Measurements from ENCODE around the gene AP3D1. TPM values are rescaled to one million over a fixed set of nuclear protein-coding genes. Genes with fewer than 3 reads are reported as not detected.

The AP3D1 gene
- total RNA-seq, 1 experiment from 2014 or later: 75.5 TPM

DNA sequence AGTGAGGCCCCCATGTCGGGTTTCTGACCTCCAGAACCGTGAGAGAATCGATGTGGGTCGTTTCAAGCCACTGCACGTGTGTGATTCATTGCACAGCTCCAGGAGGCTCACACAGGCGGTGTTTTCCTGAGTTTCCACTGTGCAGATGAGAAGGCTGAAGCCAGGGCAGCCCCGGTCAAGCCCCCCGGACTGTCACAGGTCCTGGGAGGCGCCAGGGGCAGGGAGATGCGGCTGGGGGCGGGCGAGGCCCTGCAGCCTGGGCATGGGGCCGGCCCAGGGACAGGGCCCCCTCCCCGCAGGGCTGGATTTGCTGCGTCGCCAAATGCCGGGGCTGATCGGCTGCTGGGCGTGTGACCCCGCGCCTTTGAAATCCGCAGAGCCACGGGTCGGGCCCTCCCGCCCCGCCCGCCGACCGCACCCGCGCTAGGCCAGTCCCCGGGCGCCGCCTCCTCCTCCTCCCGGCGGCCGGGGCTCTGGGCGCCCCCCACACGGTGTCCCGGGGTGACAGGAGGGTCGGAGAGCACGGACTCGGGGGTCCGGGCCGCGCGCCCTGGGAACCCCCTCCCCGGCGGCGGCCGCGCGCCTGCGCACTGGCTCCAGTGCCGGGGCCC is 90.4 kb downstream of the AP3D1 start:
- intact Hi-C loops (cut with micrococcal nuclease; ENCODE audit: unreplicated experiment): loop anchor here (2.0 kb wide), 2 partner anchors 32 to 42 kb away; no protein-coding TSS in a partner anchor
- TF ChIP-seq, protein P1, sequence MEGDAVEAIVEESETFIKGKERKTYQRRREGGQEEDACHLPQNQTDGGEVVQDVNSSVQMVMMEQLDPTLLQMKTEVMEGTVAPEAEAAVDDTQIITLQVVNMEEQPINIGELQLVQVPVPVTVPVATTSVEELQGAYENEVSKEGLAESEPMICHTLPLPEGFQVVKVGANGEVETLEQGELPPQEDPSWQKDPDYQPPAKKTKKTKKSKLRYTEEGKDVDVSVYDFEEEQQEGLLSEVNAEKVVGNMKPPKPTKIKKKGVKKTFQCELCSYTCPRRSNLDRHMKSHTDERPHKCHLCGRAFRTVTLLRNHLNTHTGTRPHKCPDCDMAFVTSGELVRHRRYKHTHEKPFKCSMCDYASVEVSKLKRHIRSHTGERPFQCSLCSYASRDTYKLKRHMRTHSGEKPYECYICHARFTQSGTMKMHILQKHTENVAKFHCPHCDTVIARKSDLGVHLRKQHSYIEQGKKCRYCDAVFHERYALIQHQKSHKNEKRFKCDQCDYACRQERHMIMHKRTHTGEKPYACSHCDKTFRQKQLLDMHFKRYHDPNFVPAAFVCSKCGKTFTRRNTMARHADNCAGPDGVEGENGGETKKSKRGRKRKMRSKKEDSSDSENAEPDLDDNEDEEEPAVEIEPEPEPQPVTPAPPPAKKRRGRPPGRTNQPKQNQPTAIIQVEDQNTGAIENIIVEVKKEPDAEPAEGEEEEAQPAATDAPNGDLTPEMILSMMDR (conservative IDR thresholded peaks at IDR 0.05): no peak
- no peak for TF ChIP-seq EZH2 (IDR thresholded peaks at IDR 0.05; ENCODE audit: low read depth)
- DNase-seq: peak in 1 of 2 experiments; percentile 37
- ChIA-PET POLR2A (ENCODE audit: unreplicated experiment) (no interaction called here), CTCF (interaction anchor here (0.6 kb wide), 2 partner anchors 25 to 200 kb away, joined by 3 to 4 read pairs; no protein-coding TSS in a partner anchor)
- no peaks in the 10 kb centered on the region for H3K9me3 ChIP-seq (ENCODE audit: insufficient read depth, low read depth)
- no TSS peak for BruUV-seq (replicated peaks)
- peak overlapping the region; percentile 73 for H3K4me3 ChIP-seq
- peak overlapping the region; percentile 100 for H3K27ac ChIP-seq
- H3K9me2 ChIP-seq (ENCODE audit: insufficient read depth): no peaks in the 10 kb centered on the region
- H3K27me3 ChIP-seq (ENCODE audit: insufficient read depth, low read depth): no peaks in the 10 kb centered on the region
- no peaks in the 10 kb centered on the region for H4K20me1 ChIP-seq (ENCODE audit: insufficient read depth)
- H3K4me2 ChIP-seq: peak overlapping the region; percentile 80
- H3K36me3 ChIP-seq (ENCODE audit: low read depth): no peaks in the 10 kb centered on the region
- H3F3A ChIP-seq (ENCODE audit: insufficient read depth, low read depth): peaks cover 17% of the 10 kb centered on the region; the same call in 1 of the 2 replicates
- H2AFZ ChIP-seq: peak overlapping the region; percentile 48; the same call in 1 of the 2 replicates
- H3K4me1 ChIP-seq (replicated peaks; ENCODE audit: insufficient read depth): peaks cover 27% of the 10 kb centered on the region
- H3K79me2 ChIP-seq (ENCODE audit: low read depth): 0 out of 2 replicates have a peak, but pooled peaks cover 6% of the 10 kb centered on the region

DNA sequence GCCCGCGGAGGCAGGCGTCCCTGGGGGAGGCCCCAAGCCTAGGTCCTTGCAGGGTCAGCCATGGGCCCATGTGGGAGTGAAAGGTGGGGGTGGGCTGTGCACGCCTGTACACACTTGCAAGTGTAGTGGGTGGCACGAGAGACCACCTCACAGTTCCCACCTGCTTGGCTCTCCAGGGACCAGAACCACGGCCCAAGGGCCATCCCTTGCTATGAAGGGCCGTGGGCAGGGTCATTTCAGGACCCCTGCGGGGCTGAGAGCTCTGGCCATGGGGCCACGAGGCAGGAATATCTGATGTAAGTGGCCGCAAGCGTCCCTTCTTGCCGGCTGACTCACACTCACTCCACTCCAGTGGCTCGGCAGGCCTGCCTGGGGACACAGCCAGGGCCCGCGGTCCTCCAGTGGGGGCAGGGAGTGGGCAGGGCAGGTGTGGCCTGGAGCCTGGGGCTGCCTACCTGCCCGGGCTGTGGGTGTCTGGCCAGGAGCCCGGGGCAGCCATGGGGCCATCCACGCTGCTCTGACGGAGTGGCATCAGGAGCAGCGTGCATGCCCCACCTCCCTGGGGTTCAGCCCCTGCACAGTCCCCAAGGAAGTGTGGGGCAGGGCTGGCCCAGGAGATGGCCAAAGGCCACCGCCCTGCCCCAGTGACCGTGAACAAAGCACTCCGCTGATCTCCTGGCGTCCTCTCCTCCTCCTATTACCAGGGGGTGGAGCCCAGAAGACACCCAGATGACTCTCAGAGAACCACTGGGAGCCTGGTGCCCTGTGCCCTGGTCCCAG is 91.8 kb downstream of the AP3D1 start:
- CTCF ChIA-PET: no interaction called here
- peak overlapping the region; percentile 73; the same call in 1 of the 2 replicates for H3K4me3 ChIP-seq
- H3F3A ChIP-seq (ENCODE audit: insufficient read depth, low read depth): peaks cover 17% of the 10 kb centered on the region; the same call in 1 of the 2 replicates
- BruUV-seq (replicated peaks): TSS peak; percentile 51
- peaks cover 36% of the 10 kb centered on the region for H3K4me1 ChIP-seq (replicated peaks; ENCODE audit: insufficient read depth)
- H3K4me2 ChIP-seq: peak overlapping the region; percentile 80
- no peak for TF ChIP-seq EZH2 (IDR thresholded peaks at IDR 0.05; ENCODE audit: low read depth)
- TF ChIP-seq, protein P1 (conservative IDR thresholded peaks at IDR 0.05): no peak
- no peaks in the 10 kb centered on the region for H4K20me1 ChIP-seq (ENCODE audit: insufficient read depth)
- H3K36me3 ChIP-seq (ENCODE audit: low read depth): no peaks in the 10 kb centered on the region
- 0 out of 2 replicates have a peak, but pooled peaks cover 6% of the 10 kb centered on the region for H3K79me2 ChIP-seq (ENCODE audit: low read depth)
- H3K27me3 ChIP-seq (ENCODE audit: insufficient read depth, low read depth): no peaks in the 10 kb centered on the region
- no peaks in the 10 kb centered on the region for H3K9me3 ChIP-seq (ENCODE audit: insufficient read depth, low read depth)
- peak overlapping the region; percentile 100 for H3K27ac ChIP-seq
- intact Hi-C loops (cut with micrococcal nuclease; ENCODE audit: unreplicated experiment): loop anchor here (2.0 kb wide), 2 partner anchors 31 to 41 kb away; no protein-coding TSS in a partner anchor
- no peaks in the 10 kb centered on the region for H3K9me2 ChIP-seq (ENCODE audit: insufficient read depth)
- POLR2A ChIA-PET (ENCODE audit: unreplicated experiment): interaction anchor here (0.7 kb wide), 1 partner anchor 31 kb away, joined by 3 read pairs; no protein-coding TSS in a partner anchor
- no peak overlapping the region for H2AFZ ChIP-seq
- DNase-seq: peak; percentile 81 to 94

DNA sequence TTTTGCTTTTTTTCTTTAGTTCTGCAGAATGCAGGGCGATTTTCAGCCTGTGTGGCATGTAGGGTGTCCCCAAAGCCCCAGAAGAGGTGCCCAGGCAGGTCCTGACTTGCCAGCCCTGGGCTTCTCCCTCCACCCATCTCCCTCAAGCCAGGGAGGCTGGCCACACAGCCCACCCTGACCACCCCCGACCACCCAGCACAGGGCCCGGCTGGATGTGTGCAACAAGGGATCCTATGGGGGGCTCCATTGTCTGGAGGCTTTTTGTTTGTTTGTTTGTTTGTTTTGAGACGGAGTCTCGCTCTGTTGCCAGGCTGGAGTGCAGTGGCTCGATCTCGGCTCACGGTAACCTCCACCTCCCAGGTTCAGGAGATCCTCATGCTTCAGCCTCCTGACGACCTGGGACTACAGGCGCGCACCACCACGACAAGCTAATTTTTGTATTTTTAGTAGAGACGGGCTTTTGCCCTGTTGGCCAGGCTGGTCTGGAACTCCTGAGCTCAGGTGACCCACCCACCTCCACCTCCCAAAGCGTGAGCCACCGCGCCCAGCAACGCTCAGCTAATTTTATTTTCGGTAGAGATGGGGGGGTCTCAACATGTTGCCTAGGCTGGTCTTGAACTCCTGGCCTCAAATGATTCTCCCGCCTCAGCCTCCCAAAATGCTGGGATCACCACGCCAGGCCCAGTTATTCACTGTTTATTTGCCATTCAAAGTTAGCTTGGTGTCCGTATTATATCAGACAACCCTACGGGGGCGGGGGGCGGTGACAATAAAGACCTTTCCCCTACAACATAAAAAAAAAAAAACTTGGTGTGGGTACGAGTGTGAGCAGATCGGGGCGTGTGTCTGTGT is 92.6 kb downstream of the AP3D1 start:
- no peaks in the 10 kb centered on the region for H3K9me3 ChIP-seq (ENCODE audit: insufficient read depth, low read depth)
- POLR2A ChIA-PET (ENCODE audit: unreplicated experiment): interaction anchor here (0.7 kb wide), 1 partner anchor 30 kb away, joined by 3 read pairs; no protein-coding TSS in a partner anchor
- CTCF ChIA-PET: no interaction called here
- H4K20me1 ChIP-seq (ENCODE audit: insufficient read depth): no peaks in the 10 kb centered on the region
- peak overlapping the region; percentile 44; the same call in 1 of the 2 replicates for H3K4me3 ChIP-seq
- peak overlapping the region; percentile 80 for H3K4me2 ChIP-seq
- BruUV-seq (replicated peaks): no TSS peak
- no peak overlapping the region for H2AFZ ChIP-seq
- peaks cover 17% of the 10 kb centered on the region; the same call in 1 of the 2 replicates for H3F3A ChIP-seq (ENCODE audit: insufficient read depth, low read depth)
- peaks cover 37% of the 10 kb centered on the region for H3K4me1 ChIP-seq (replicated peaks; ENCODE audit: insufficient read depth)
- H3K36me3 ChIP-seq (ENCODE audit: low read depth): no peaks in the 10 kb centered on the region
- intact Hi-C loops (cut with micrococcal nuclease; ENCODE audit: unreplicated experiment): no loop called here
- H3K9me2 ChIP-seq (ENCODE audit: insufficient read depth): no peaks in the 10 kb centered on the region
- no peak for DNase-seq
- 0 out of 2 replicates have a peak, but pooled peaks cover 6% of the 10 kb centered on the region for H3K79me2 ChIP-seq (ENCODE audit: low read depth)
- TF ChIP-seq, protein P1 (conservative IDR thresholded peaks at IDR 0.05): no peak
- TF ChIP-seq EZH2 (IDR thresholded peaks at IDR 0.05; ENCODE audit: low read depth): no peak
- H3K27me3 ChIP-seq (ENCODE audit: insufficient read depth, low read depth): no peaks in the 10 kb centered on the region
- peak overlapping the region; percentile 100 for H3K27ac ChIP-seq

All from PC-9 (cell line).